ENCODE data around the gene LBHD2.

Gene LBHD2

DNA sequence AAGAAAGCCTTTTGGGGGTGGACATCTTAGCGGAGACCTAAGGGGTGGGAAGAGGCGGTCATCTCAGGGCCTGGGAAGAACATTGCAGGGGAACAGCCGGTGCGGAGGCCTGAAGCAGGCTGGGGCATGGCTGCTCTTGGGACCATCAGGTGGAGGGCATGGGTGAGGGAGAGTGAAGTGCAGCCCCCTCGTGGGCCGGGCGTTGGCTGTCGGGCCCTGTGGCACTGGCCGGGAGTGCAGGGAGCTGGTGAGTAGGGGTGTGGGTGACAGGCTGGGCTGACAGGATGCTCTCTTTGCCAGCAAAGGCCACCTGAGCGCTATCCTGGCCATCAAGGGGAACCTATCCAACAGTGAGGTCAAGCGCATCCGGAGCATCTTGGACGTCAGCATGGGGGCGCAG lies 50.9 kb downstream of the LBHD2 start:
- DNase-seq, result no peak

DNA sequence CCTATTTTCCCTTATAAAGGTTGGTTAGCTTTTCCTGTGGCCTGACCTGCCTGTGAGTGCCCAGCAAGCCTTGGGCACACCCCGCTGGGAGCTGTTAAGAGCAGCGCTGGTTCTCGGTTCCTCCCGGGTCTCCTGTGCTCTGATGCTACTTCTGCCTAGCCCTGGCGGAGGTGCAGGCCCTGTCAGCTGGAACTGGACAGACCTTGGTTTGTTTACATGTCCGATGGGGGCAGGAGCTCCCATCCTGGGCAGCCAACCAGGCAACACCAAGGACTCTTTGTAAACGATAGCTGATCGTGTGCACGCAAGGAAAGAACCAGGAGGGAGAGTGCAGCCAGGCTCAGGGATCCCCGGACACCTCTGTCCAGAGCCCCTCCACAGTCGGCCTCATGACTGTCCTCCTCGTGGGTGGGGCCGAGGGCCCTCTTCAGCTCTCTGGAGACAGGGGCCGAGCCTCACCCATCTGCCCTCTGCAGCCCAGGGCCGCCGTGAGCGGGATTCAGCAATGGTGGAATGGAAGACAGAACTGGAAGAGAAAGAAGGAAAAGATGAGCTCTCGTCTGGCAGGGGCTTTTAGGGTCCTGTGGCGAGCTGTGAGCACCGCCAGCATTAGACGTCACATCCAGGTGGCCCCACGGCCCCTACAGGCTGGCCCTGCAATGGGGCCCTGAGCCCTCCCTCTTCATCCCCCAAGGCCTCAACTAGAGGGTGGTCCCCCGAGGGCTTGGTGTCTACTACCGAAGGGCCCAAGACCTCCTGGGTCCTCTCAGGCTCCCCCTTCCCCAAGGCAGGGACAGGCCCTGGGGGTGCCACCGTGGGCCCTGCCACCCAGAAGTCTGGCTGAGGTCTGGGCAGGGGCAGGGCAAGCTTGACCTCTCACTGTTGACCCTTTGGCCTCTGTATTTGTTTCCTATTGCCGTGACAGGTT lies 51.6 kb downstream of the LBHD2 start:
- no peak for DNase-seq

DNA sequence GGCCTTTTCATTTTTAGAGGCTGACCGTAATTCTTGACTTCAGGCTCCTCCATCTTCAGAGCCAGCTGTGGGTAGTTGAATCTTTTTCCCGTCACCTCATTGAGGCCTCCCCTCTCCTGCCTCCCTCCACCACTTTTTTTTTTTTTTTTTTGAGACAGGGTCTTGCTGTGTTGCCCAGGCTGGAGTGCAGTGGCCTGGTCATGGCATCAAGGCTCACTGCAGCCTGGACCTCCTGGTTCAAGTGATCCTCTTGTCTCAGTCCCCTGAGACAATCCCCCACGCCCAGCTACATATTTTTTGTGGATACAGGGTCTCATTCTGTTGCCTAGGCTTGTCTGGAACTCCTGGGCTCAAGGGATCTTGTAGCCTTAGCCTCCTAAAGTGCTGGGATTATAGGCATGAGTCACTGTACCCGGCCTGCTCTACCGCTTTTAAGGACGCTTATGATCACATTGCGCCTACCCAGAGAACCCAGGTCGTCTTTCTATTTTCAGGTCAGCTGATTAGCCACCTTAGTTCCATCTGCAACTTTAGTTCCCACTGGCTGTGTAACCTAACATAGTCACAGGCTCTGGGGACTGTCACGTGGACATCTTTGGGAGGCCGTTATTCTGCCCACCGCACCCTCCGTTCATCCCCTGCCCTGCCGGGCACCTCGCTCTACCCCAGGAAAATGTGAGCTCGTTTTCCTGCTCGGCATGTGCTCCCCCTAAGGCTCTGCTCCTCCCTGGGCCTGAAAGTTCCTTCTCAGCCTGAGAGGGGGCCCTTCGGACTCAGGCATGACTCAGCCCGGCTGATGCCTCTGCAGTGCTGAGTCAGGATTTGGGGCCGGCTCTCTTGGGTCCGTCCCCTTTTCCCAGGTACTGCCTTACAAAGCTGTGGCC lies 52.6 kb downstream of the LBHD2 start:
- DNase-seq, result peak; percentile 81

DNA sequence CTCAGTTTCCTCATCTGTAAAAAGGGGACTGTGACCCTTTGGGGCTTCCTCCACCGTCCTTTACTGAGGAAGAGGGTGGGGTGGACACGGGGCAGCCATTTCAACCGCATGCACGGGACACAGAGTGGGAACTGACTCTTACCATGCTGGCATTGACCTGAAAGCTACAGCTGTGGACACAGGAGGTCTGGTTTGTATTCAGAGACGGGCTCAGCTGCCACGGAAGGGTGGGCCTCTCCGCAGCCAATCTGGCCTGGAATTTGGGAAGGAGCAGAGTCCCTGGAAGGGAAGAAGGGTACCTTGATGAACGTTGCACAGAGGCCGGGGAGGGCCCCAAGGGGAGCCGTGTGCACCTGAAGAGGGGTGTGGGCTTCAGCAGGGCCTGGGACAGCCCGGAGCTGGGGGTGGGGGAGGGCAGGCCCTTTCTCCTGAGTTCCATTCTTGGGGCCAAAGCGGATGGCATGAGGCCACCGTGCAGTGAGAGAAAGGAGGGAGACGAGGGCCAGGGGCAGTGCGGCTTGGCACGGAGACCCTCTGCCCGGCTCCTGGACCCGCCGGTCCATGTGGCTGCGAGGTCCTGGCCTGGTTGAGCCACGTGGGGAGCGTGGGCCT lies 53.8 kb downstream of the LBHD2 start:
- no peak for DNase-seq

DNA sequence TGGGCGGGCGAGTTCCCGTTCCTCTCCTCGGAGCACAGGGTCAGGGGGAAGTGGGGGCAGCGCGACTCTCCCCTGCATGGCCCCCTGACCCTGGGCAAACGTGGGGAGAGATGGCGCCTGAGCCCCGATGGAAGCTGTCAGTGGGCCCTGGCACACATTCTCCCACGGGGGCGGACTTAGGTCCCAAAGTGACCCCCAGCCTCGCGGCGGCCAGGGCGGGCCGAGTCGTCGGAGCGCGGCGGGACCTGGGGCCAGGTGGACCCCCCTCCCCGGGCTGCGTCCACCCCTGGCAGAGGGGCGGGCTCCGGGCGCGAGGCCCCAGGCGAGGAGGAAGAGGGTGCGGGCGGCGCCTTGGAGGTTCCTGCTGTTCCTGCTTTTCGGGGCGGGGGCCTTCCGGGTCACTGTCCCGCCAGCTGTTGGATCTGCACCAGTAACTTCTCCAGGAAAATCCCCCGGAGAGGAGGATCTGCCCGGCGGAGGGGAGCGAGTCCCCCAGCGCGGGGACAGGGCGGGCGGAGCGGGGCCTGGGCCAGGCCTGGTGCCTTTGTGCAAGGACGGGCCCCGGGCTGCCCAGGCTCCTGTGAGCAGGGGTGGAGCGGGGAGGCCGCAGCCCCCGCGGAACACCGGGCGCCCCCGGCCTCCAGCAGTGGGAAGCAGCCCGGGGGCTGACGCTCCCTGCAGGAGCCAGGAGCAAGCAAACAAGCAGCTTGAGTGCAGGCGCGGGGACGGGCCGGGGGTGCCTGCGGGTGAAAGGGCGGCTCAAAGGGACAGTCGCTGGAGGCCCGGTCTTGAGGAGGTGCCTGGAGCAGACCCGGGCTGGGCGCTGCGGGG lies 54.5 kb downstream of the LBHD2 start:
- DNase-seq, result no peak

DNA sequence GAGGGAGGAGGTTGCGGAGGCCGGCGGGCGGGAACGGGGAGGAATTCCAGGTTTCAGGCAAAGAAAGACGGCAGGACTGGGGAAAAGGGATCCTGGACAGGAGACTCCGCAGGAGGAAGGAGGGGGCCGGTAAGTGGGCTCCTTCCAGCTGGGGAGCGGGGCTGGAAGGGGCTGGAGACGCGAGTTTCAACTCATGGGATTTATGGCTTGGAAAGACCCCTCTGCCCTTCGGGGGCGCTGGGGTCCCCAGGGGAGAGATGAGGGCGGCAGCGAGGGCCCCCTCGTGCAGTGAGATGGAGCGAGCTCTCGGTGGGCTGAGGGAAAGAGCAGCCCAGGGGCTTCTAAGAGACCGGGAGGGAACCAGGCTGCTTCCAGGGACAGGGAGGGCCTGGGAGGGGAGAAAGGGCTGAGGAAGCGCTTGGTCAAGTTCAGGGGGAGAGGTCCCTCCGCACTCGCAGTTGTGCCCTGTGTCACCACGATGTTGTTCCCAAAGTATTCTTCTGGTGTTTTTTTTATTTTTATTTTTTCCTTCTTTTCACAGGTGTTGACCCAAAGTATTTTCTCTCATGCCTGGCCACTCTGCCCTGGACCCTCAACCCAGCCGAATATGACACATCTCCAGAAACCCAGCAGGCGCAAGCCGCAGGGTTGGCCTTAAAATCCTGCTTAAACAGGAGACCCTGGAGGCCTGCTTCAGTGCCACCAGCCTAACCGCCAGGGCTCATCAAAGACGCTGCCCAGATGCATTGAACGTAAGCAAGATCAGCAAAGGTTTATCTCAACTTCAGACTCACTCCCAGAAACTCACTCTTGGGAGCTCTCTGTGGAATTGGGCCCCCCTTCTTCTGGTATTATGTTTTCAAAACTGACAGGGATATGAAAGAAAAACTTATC lies 55.4 kb downstream of the LBHD2 start:
- DNase-seq, result no peak

All from EL (cell line).